SK-N-SH (cell line): ENCODE data around the gene CYB5D1. TPM values are rescaled to one million over a fixed set of nuclear protein-coding genes. Genes with fewer than 3 reads are reported as not detected.

Source experiments
- CTCF ChIA-PET: fragments of 300-600, 350-600 bp; formaldehyde crosslinking; extraction: SDS; loops from one replicate; lab custom pipeline; 2021; lab: Yijun Ruan, JAX
- POLR2A ChIA-PET: fragments of 350-600 bp; sonication (Branson Sonifier 250); formaldehyde crosslinking; extraction: SDS; loops from one replicate; lab custom pipeline; 2020; ENCODE audit warnings: antibody characterized with exemption, inconsistent platforms; lab: Yijun Ruan, JAX
- DNase-seq: peaks from one replicate; pipeline ENCODE4 v3.0.0; 2012
- H2AFZ ChIP-seq: fragments of 200-600 bp; sonication (generic); 2 replicates; pipeline ENCODE4 v1.8.1; 2016; ENCODE audit warnings: antibody characterized with exemption, mild to moderate bottlenecking, low read depth
- H3F3A ChIP-seq: fragments of 200-600 bp; sonication (generic); replicated peaks from 2 replicates; pipeline ENCODE3; 2016; ENCODE audit warnings: antibody characterized with exemption, mild to moderate bottlenecking; ENCODE audit not compliant: insufficient read depth
- H3K27ac ChIP-seq, 2 experiments: fragments of 200-500 bp in 1 of 2; fragments of 200-600 bp in 1 of 2; sonication (Bioruptor generic) in 1 of 2; sonication (generic), shearing (Covaris generic) in 1 of 2; 2 replicates each; pipeline versions ENCODE4 v1.5.1 to v1.6.1; 2014 to 2016; ENCODE audit warnings: low read depth in 2 of 2, inconsistent platforms in 1 of 2, low read length in 1 of 2, mild to moderate bottlenecking in 1 of 2, mixed read lengths in 1 of 2
- H3K27me3 ChIP-seq: fragments of 200-600 bp; sonication (generic), shearing (Covaris generic); 2 replicates; pipeline ENCODE4 v1.6.1; 2016; ENCODE audit warnings: mixed run types; ENCODE audit not compliant: insufficient read depth
- H3K36me3 ChIP-seq, 2 experiments: fragments of 200-500 bp in 1 of 2; fragments of 200-600 bp in 1 of 2; sonication (Bioruptor generic) in 1 of 2; sonication (generic) in 1 of 2; replicated peaks in 1 of 2; 2 replicates each; pipeline versions ENCODE3 to v1.5.1; 2014 to 2016; ENCODE audit warnings: low read length in 1 of 2, mild to moderate bottlenecking in 1 of 2; ENCODE audit not compliant: insufficient read depth in 2 of 2, control insufficient read depth in 1 of 2
- H3K4me1 ChIP-seq, 2 experiments: fragments of 200-500 bp in 1 of 2; fragments of 200-600 bp in 1 of 2; sonication (Bioruptor generic) in 1 of 2; sonication (generic), shearing (Covaris generic) in 1 of 2; 2 replicates each; pipeline versions ENCODE4 v1.5.1 to v1.6.1; 2014 to 2016; ENCODE audit warnings: low read depth in 1 of 2, low read length in 1 of 2, mixed run types in 1 of 2; ENCODE audit not compliant: insufficient read depth in 2 of 2, control insufficient read depth in 1 of 2
- H3K4me2 ChIP-seq: fragments of 200-600 bp; sonication (generic), shearing (Covaris generic); 2 replicates; pipeline ENCODE4 v1.6.1; 2017; ENCODE audit warnings: mixed run types
- H3K4me3 ChIP-seq, 2 experiments: fragments of 200-500 bp in 1 of 2; fragments of 200-600 bp in 1 of 2; sonication (Bioruptor generic) in 1 of 2; sonication (generic), shearing (Covaris generic) in 1 of 2; 2 replicates each; pipeline versions ENCODE4 v1.5.1 to v1.8.1; 2014 to 2016; ENCODE audit warnings: low read depth in 2 of 2, inconsistent platforms in 1 of 2, low read length in 1 of 2, mild to moderate bottlenecking in 1 of 2, mixed read lengths in 1 of 2, moderate library complexity in 1 of 2
- H3K79me2 ChIP-seq: fragments of 200-600 bp; sonication (generic); 2 replicates; pipeline ENCODE4 v1.8.1; 2017; ENCODE audit warnings: mild to moderate bottlenecking; ENCODE audit not compliant: insufficient read depth
- H3K9ac ChIP-seq: fragments of 200-600 bp; sonication (generic); 2 replicates; pipeline ENCODE4 v1.6.1; 2017; ENCODE audit warnings: mixed run types
- H3K9me2 ChIP-seq: fragments of 200-600 bp; sonication (generic); 2 replicates; pipeline ENCODE4 v1.6.1; 2017; ENCODE audit warnings: mixed run types
- H3K9me3 ChIP-seq: fragments of 200-600 bp; sonication (generic); 2 replicates; pipeline ENCODE4 v1.6.1; 2017; ENCODE audit warnings: mixed run types, mild to moderate bottlenecking, moderate library complexity
- H4K20me1 ChIP-seq: fragments of 200-600 bp; sonication (generic); 2 replicates; pipeline ENCODE4 v1.6.1; 2017; ENCODE audit warnings: mild to moderate bottlenecking, mixed run types; ENCODE audit not compliant: insufficient read depth
- EP300 ChIP-seq, 2 experiments: IDR thresholded peaks; 2 replicates each; pipeline versions ENCODE4 v1.4.0 to v1.6.1; 2012; ENCODE audit warnings: borderline replicate concordance in 1 of 2, low read depth in 1 of 2, low read length in 1 of 2
- FOXM1 ChIP-seq: IDR thresholded peaks from 2 replicates; pipeline ENCODE4 v1.4.0; 2012; ENCODE audit warnings: low read depth, mild to moderate bottlenecking
- JUND ChIP-seq: IDR thresholded peaks from 2 replicates; pipeline ENCODE4 v1.4.0; 2012
- RAD21 ChIP-seq: IDR thresholded peaks from 2 replicates; pipeline ENCODE4 v1.6.1; 2012; ENCODE audit warnings: mild to moderate bottlenecking, low read length
- RFX5 ChIP-seq: IDR thresholded peaks from 2 replicates; pipeline ENCODE4 v1.6.1; 2012; ENCODE audit warnings: mild to moderate bottlenecking, improper control_type of control experiment, low read length
- TAF1 ChIP-seq: IDR thresholded peaks from 2 replicates; pipeline ENCODE4 v1.6.1; 2012; ENCODE audit warnings: low read depth, mild to moderate bottlenecking, low read length, moderate library complexity, borderline replicate concordance
- TEAD4 ChIP-seq: IDR thresholded peaks from 2 replicates; pipeline ENCODE4 v1.4.0; 2012; ENCODE audit warnings: mild to moderate bottlenecking, borderline replicate concordance; ENCODE audit not compliant: insufficient read depth
- WGBS: methylation state at CpG from one replicate; pipeline ENCODE4 v1.1.6; 2017; ENCODE audit warnings: low lambda C conversion rate; 5-methylcytosine and 5-hydroxymethylcytosine counted together
- polyA plus RNA-seq, 3 experiments: library from polyadenylated mRNA; depleted of rRNA; stranded (reverse); fragments of >200 nt; gene quantifications; 2 replicates each; pipeline ENCODE4 v1.2.3, GENCODE V29; 2012
- TF ChIP-seq, protein P1 (sequence below): fragments of 200-600 bp; sonication (generic); IDR thresholded peaks from 2 replicates; pipeline ENCODE4 v1.6.1; 2017; ENCODE audit warnings: antibody characterized with exemption, mild to moderate bottlenecking, moderate library complexity
- TF ChIP-seq, protein P2 (sequence below): fragments of 150-350 bp; IDR thresholded peaks from 2 replicates; pipeline ENCODE4 v1.6.1; 2017; ENCODE audit warnings: antibody characterized with exemption, low read length, low read depth, borderline replicate concordance
- TF ChIP-seq, protein P3 (sequence below): fragments of 150-350 bp; IDR thresholded peaks from 2 replicates; pipeline ENCODE4 v1.6.1; 2016; ENCODE audit warnings: mild to moderate bottlenecking, low read depth, low read length

Gene CYB5D1
- polyA plus RNA-seq, 1 of the 3 experiments (the other 2 are of a cell fraction): 8.8 TPM

DNA sequence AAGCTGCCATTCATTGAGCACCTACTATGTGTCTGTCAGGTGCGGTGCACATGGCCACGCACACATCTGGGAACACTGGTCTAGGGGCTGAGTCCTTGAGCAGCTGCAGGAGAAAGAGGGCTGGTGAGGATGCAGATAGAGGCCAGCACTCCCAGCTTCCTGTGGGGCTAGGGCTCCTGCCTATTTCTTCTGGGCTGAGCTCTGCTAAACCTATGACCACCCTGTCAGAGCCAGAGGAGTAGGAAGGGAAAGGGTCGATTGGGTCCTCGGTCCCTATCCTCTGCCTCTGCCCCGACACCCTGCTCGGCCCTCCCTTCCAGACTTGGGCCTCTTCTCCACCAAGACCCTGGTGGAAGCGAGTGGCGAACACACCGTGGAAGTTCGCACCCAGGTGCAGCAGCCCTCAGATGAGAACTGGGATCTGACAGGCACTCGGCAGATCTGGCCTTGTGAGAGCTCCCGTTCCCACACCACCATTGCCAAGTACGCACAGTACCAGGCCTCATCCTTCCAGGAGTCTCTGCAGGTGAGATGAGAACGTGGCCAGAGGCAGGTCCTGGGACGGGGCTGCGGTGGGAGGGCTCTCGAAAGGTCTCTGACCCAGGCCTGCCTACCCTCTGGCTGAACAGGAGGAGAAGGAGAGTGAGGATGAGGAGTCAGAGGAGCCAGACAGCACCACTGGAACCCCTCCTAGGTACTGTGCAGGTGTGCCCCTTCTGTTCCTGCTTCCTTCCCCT is 6.9 kb upstream of the CYB5D1 start:
- TF ChIP-seq, protein P1, sequence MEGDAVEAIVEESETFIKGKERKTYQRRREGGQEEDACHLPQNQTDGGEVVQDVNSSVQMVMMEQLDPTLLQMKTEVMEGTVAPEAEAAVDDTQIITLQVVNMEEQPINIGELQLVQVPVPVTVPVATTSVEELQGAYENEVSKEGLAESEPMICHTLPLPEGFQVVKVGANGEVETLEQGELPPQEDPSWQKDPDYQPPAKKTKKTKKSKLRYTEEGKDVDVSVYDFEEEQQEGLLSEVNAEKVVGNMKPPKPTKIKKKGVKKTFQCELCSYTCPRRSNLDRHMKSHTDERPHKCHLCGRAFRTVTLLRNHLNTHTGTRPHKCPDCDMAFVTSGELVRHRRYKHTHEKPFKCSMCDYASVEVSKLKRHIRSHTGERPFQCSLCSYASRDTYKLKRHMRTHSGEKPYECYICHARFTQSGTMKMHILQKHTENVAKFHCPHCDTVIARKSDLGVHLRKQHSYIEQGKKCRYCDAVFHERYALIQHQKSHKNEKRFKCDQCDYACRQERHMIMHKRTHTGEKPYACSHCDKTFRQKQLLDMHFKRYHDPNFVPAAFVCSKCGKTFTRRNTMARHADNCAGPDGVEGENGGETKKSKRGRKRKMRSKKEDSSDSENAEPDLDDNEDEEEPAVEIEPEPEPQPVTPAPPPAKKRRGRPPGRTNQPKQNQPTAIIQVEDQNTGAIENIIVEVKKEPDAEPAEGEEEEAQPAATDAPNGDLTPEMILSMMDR: no peak
- TF ChIP-seq RAD21 (no peak), TEAD4 (no peak), RFX5 (no peak), EP300 (IDR thresholded peaks at IDR 0.05; ENCODE audit: borderline replicate concordance in 1 of 2, low read depth in 1 of 2, low read length in 1 of 2) (no peak), FOXM1 (no peak), TAF1 (no peak), JUND (no peak)
- TF ChIP-seq, protein P2, sequence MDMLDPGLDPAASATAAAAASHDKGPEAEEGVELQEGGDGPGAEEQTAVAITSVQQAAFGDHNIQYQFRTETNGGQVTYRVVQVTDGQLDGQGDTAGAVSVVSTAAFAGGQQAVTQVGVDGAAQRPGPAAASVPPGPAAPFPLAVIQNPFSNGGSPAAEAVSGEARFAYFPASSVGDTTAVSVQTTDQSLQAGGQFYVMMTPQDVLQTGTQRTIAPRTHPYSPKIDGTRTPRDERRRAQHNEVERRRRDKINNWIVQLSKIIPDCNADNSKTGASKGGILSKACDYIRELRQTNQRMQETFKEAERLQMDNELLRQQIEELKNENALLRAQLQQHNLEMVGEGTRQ: no peak
- TF ChIP-seq, protein P3, sequence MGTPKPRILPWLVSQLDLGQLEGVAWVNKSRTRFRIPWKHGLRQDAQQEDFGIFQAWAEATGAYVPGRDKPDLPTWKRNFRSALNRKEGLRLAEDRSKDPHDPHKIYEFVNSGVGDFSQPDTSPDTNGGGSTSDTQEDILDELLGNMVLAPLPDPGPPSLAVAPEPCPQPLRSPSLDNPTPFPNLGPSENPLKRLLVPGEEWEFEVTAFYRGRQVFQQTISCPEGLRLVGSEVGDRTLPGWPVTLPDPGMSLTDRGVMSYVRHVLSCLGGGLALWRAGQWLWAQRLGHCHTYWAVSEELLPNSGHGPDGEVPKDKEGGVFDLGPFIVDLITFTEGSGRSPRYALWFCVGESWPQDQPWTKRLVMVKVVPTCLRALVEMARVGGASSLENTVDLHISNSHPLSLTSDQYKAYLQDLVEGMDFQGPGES: no peak
- peaks cover 31% of the 10 kb centered on the region for H4K20me1 ChIP-seq
- H3K4me1 ChIP-seq: peaks cover 8 to 20% of the 10 kb centered on the region in 2 experiments; a peak in 1 of 4 replicates
- H3K9ac ChIP-seq: no peak overlapping the region
- H3K27ac ChIP-seq: peak overlapping the region in 1 of 2 experiments; percentile 34; a peak in 1 of 4 replicates
- WGBS: 89% methylated on average over 17 of the region's 17 CpGs
- CTCF ChIA-PET: interaction anchor here (0.5 to 5.7 kb wide), 9 partner anchors 10 to 107 kb away, joined by 3 to 58 read pairs (median 8); partner anchors contain the start of gene KDM6B
- POLR2A ChIA-PET: interaction anchor here (1.1 to 2.4 kb wide), 3 partner anchors 12 to 107 kb away, joined by 4 to 7 read pairs (median 6); no protein-coding TSS in a partner anchor
- no peak for DNase-seq
- H3K4me3 ChIP-seq: no peak overlapping the region
- no peak overlapping the region for H2AFZ ChIP-seq
- H3K36me3 ChIP-seq: peaks cover 33 to 74% of the 10 kb centered on the region in 2 experiments
- H3K79me2 ChIP-seq: peaks cover 6% of the 10 kb centered on the region; the same call in 1 of the 2 replicates
- H3K4me2 ChIP-seq: no peak overlapping the region
- H3K9me3 ChIP-seq: no peaks in the 10 kb centered on the region
- H3F3A ChIP-seq: peaks cover 23% of the 10 kb centered on the region
- no peaks in the 10 kb centered on the region for H3K27me3 ChIP-seq
- H3K9me2 ChIP-seq: no peaks in the 10 kb centered on the region
